H9 (cell line): Measurements from ENCODE around the gene SLC4A1. TPM values are rescaled to one million over a fixed set of nuclear protein-coding genes. Genes with fewer than 3 reads are reported as not detected.

ENCODE experiments used
- DNase-seq: peaks from one replicate; pipeline ENCODE4 v3.0.0-alpha.2; 2017
- H2AFZ ChIP-seq: one replicate; pipeline ENCODE4 v1.6.1; 2013; ENCODE audit warnings: mild to moderate bottlenecking, low read length, control low read depth, moderate library complexity
- H2AK5ac ChIP-seq: 2 replicates; pipeline ENCODE4 v1.6.1; 2013; ENCODE audit warnings: low read length, control low read depth, mixed read lengths; ENCODE audit not compliant: insufficient read length
- H2BK120ac ChIP-seq: one replicate; pipeline ENCODE4 v1.6.1; 2013; ENCODE audit warnings: low read depth, mild to moderate bottlenecking, low read length, control low read depth, inconsistent platforms; ENCODE audit not compliant: poor library complexity, severe bottlenecking
- H2BK12ac ChIP-seq: 2 replicates; pipeline ENCODE4 v1.6.1; 2013; ENCODE audit warnings: low read length, control low read depth, mixed read lengths, low read depth; ENCODE audit not compliant: insufficient read length
- H2BK15ac ChIP-seq: 2 replicates; pipeline ENCODE4 v1.6.1; 2013; ENCODE audit warnings: low read depth, low read length, control low read depth
- H2BK20ac ChIP-seq: one replicate; pipeline ENCODE4 v1.6.1; 2013; ENCODE audit warnings: low read depth, mild to moderate bottlenecking, low read length, control low read depth, inconsistent platforms; ENCODE audit not compliant: poor library complexity, severe bottlenecking
- H2BK5ac ChIP-seq: 2 replicates; pipeline ENCODE4 v1.6.1; 2013; ENCODE audit warnings: low read length, control low read depth, mixed read lengths; ENCODE audit not compliant: insufficient read length
- H3K14ac ChIP-seq: 2 replicates; pipeline ENCODE4 v1.6.1; 2013; ENCODE audit warnings: low read length, control low read depth; ENCODE audit not compliant: insufficient read depth
- H3K18ac ChIP-seq: 2 replicates; pipeline ENCODE4 v1.6.1; 2013; ENCODE audit warnings: low read depth, mild to moderate bottlenecking, mixed read lengths, low read length, control low read depth; ENCODE audit not compliant: insufficient read length
- H3K23ac ChIP-seq: 2 replicates; pipeline ENCODE4 v1.6.1; 2013; ENCODE audit warnings: low read length, control low read depth, mixed read lengths, low read depth; ENCODE audit not compliant: insufficient read length
- H3K23me2 ChIP-seq: 2 replicates; pipeline ENCODE4 v1.6.1; 2013; ENCODE audit warnings: low read depth, mild to moderate bottlenecking, mixed read lengths, low read length, control low read depth; ENCODE audit not compliant: insufficient read length, poor library complexity, severe bottlenecking
- H3K27ac ChIP-seq: 2 replicates; pipeline ENCODE4 v1.5.1; 2013; ENCODE audit warnings: low read length, control low read depth, mixed read lengths, low read depth; ENCODE audit not compliant: insufficient read length
- H3K27me3 ChIP-seq: 2 replicates; pipeline ENCODE4 v1.6.1; 2013; ENCODE audit warnings: low read length, control low read depth, inconsistent platforms; ENCODE audit not compliant: insufficient read depth
- H3K4ac ChIP-seq: 2 replicates; pipeline ENCODE4 v1.6.1; 2013; ENCODE audit warnings: low read depth, mild to moderate bottlenecking, control low read depth, inconsistent platforms, low read length, moderate library complexity
- H3K4me1 ChIP-seq: 2 replicates; pipeline ENCODE4 v1.6.1; 2013; ENCODE audit warnings: low read length, control low read depth, inconsistent platforms; ENCODE audit not compliant: insufficient read depth
- H3K4me2 ChIP-seq: 2 replicates; pipeline ENCODE4 v1.6.1; 2013; ENCODE audit warnings: low read length, control low read depth, mixed read lengths; ENCODE audit not compliant: insufficient read length, insufficient read depth
- H3K56ac ChIP-seq: 2 replicates; pipeline ENCODE4 v1.6.1; 2013; ENCODE audit warnings: low read depth, mild to moderate bottlenecking, mixed read lengths, low read length, control low read depth; ENCODE audit not compliant: insufficient read length
- H3K79me1 ChIP-seq: 2 replicates; pipeline ENCODE4 v1.6.1; 2013; ENCODE audit warnings: low read depth, mild to moderate bottlenecking, moderate library complexity, low read length, control low read depth, inconsistent platforms; ENCODE audit not compliant: insufficient read depth, poor library complexity, severe bottlenecking
- H3K79me2 ChIP-seq: 2 replicates; pipeline ENCODE4 v1.6.1; 2013; ENCODE audit warnings: low read length, control low read depth, inconsistent platforms; ENCODE audit not compliant: insufficient read depth
- H3K9ac ChIP-seq: 2 replicates; pipeline ENCODE4 v1.6.1; 2013; ENCODE audit warnings: low read length, control low read depth, mixed read lengths; ENCODE audit not compliant: insufficient read length; ENCODE audit errors: extremely low read depth
- H3K9me3 ChIP-seq: one replicate; pipeline ENCODE4 v1.6.1; 2013; ENCODE audit warnings: low read depth, low read length, inconsistent platforms; ENCODE audit not compliant: control insufficient read depth
- H3T11ph ChIP-seq: one replicate; pipeline ENCODE4 v1.6.1; 2013; ENCODE audit warnings: mild to moderate bottlenecking, low read length, control low read depth, inconsistent platforms
- H4K20me1 ChIP-seq: one replicate; pipeline ENCODE4 v1.6.1; 2013; ENCODE audit not compliant: control insufficient read depth, insufficient read length, insufficient read depth
- H4K5ac ChIP-seq: 2 replicates; pipeline ENCODE4 v1.6.1; 2013; ENCODE audit warnings: low read depth, mild to moderate bottlenecking, mixed read lengths, low read length, control low read depth; ENCODE audit not compliant: insufficient read length
- H4K8ac ChIP-seq: replicated peaks from 2 replicates; pipeline ENCODE4 v1.6.1; 2013; ENCODE audit warnings: low read length, control low read depth, mixed read lengths, low read depth; ENCODE audit not compliant: insufficient read length
- H4K91ac ChIP-seq: 2 replicates; pipeline ENCODE4 v1.6.1; 2013; ENCODE audit warnings: low read depth, mild to moderate bottlenecking, moderate library complexity, mixed read lengths, low read length, control low read depth; ENCODE audit not compliant: insufficient read length
- H3K27ac Mint-ChIP-seq, 3 experiments: 2 replicates in 2 of 3; 3 replicates in 1 of 3; pipeline ENCODE4 v1.8.0; 2020 to 2021; ENCODE audit warnings: mixed read lengths in 3 of 3, mild to moderate bottlenecking in 1 of 3, moderate library complexity in 1 of 3
- H3K27me3 Mint-ChIP-seq: 2 replicates; pipeline ENCODE4 v1.8.0; 2021; ENCODE audit warnings: low read depth, mild to moderate bottlenecking, moderate library complexity, mixed read lengths
- H3K36me3 Mint-ChIP-seq, 3 experiments: 2 replicates in 2 of 3; 3 replicates in 1 of 3; pipeline ENCODE4 v1.8.0; 2020 to 2021; ENCODE audit warnings: low read depth in 3 of 3, mixed read lengths in 3 of 3; ENCODE audit not compliant: insufficient read depth in 1 of 3
- H3K4me1 Mint-ChIP-seq, 2 experiments: 2 replicates each; pipeline ENCODE4 v1.8.0; 2020; ENCODE audit warnings: mixed read lengths in 2 of 2
- H3K4me3 Mint-ChIP-seq, 2 experiments: 2 replicates in 1 of 2; 3 replicates in 1 of 2; pipeline ENCODE4 v1.8.0; 2020 to 2021; ENCODE audit warnings: mild to moderate bottlenecking in 2 of 2, mixed read lengths in 2 of 2, moderate library complexity in 1 of 2
- H3K9me3 Mint-ChIP-seq, 2 experiments: 2 replicates in 1 of 2; 3 replicates in 1 of 2; pipeline ENCODE4 v1.8.0; 2020; ENCODE audit warnings: mild to moderate bottlenecking in 2 of 2, mixed read lengths in 2 of 2, moderate library complexity in 1 of 2
- WGBS: extraction: QIAGEN DNeasy Blood & Tissue Kit; methylation state at CpG from one replicate; pipeline ENCODE4 v1.1.7; 2013; ENCODE audit warnings: missing lambda C conversion rate, low lambda C conversion rate, mixed read lengths; ENCODE audit not compliant: insufficient read length; ENCODE audit errors: extremely low coverage; 5-methylcytosine and 5-hydroxymethylcytosine counted together
- total RNA-seq: library from RNA; stranded (reverse); gene quantifications from 2 replicates; pipeline ENCODE4 v1.2.1, GENCODE V29; 2021
- TF ChIP-seq, protein P1 (sequence below): fragments of 200-600 bp; sonication (generic); conservative IDR thresholded peaks from 3 replicates; pipeline ENCODE4 v1.8.0; 2021; ENCODE audit warnings: antibody characterized with exemption, mild to moderate bottlenecking

SLC4A1 gene
- total RNA-seq, 1 experiment from 2014 or later = not detected

DNA sequence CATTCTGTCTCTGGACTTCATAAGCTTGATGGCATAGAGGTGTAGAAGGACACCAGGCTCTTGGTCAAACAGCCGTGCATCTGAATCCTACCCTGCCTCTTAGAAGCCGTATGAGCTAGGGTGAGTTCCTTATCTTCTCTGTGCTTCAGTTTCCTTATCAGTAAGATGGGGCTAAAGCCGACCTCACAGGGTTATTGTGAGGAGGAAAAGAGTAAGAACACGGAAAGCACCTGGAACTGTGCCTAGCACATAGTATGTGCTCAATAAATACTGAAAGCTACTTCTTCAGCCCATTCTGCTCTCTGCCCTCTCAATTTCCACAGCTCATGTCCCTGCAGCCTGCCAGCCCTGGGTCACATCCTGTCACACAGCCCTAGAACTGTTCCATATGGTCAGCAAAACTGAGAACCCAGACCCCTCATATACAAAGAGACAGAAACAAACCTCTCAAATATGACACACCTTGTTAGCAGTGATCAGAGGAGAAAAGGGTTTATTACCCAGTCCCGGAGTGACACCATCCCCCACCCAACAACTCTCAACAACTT is 31.4 kb downstream of the SLC4A1 start:
- Histone ChIP-seq H4K5ac (no peak overlapping the region), H2BK120ac (no peak overlapping the region), H3K4me2 (no peak overlapping the region), H3K56ac (no peak overlapping the region), H3K4me1 (no peaks in the 10 kb centered on the region), H2AK5ac (no peak overlapping the region), H3K14ac (no peak overlapping the region), H2BK20ac (no peak overlapping the region), H4K20me1 (no peaks in the 10 kb centered on the region), H2AFZ (no peak overlapping the region), H3K79me2 (no peaks in the 10 kb centered on the region), H3T11ph (no peak overlapping the region), H3K23ac (no peak overlapping the region), H2BK15ac (no peak overlapping the region), H4K8ac (no peak overlapping the region), H3K4ac (no peak overlapping the region), H3K79me1 (no peaks in the 10 kb centered on the region), H3K23me2 (no peaks in the 10 kb centered on the region), H3K27me3 (no peaks in the 10 kb centered on the region), H3K27ac (no peak overlapping the region), H3K9ac (no peak overlapping the region), H2BK5ac (no peak overlapping the region), H4K91ac (no peak overlapping the region), H2BK12ac (no peak overlapping the region), H3K18ac (no peak overlapping the region), H3K9me3 (no peaks in the 10 kb centered on the region)
- no CpG with 5 or more reads among the region's 5 CpGs for WGBS
- H3K27ac Mint-ChIP-seq = no peak overlapping the region
- H3K4me1 Mint-ChIP-seq = no peaks in the 10 kb centered on the region
- TF ChIP-seq, protein P1, sequence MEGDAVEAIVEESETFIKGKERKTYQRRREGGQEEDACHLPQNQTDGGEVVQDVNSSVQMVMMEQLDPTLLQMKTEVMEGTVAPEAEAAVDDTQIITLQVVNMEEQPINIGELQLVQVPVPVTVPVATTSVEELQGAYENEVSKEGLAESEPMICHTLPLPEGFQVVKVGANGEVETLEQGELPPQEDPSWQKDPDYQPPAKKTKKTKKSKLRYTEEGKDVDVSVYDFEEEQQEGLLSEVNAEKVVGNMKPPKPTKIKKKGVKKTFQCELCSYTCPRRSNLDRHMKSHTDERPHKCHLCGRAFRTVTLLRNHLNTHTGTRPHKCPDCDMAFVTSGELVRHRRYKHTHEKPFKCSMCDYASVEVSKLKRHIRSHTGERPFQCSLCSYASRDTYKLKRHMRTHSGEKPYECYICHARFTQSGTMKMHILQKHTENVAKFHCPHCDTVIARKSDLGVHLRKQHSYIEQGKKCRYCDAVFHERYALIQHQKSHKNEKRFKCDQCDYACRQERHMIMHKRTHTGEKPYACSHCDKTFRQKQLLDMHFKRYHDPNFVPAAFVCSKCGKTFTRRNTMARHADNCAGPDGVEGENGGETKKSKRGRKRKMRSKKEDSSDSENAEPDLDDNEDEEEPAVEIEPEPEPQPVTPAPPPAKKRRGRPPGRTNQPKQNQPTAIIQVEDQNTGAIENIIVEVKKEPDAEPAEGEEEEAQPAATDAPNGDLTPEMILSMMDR = no peak
- peaks cover 3 to 8% of the 10 kb centered on the region in 2 experiments; a peak in 3 of 5 replicates for H3K9me3 Mint-ChIP-seq
- H3K36me3 Mint-ChIP-seq = peaks cover 0 to 4% (median 0%) of the 10 kb centered on the region in 3 experiments; a peak in 1 of 7 replicates
- no peak overlapping the region for H3K4me3 Mint-ChIP-seq
- H3K27me3 Mint-ChIP-seq = peaks cover 10% of the 10 kb centered on the region
- DNase-seq = no peak
